ENCODE data around the gene TRPM7. TPM values are rescaled to one million over a fixed set of nuclear protein-coding genes. Genes with fewer than 3 reads are reported as not detected.

The TRPM7 gene
- total and polyA plus RNA-seq, 2 of the 13 experiments (the other 11 are each of a cell fraction or from before 2014, with no cell fraction given), result 11.0 to 36.0 TPM

DNA sequence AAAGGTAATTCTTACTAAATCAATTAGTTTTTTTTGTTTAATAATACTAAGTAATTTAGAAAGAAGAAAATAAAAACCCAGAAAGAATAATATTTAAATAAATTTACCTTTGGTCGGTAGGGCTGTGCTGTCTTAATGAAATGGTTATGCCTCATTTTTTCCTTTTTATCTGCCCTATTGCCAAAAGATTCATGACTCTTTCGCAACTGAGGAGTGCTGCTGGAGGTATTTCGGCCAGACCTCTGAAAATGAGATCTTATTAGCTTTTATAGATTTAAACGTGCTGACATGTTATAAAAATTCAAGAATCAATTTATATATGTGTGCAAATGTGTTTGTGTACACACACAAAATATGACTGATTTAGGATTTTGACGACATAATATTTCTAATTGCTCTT lies 73.0 kb downstream of the TRPM7 start:
- ATAC-seq, result no peak
- ChIA-PET CTCF (ENCODE audit: low intra/inter-chr PET ratio, low total read pairs) (no interaction called here), POLR2A (no interaction called here)
- Histone ChIP-seq H3K79me2 (ENCODE audit: insufficient read depth, low read length) (no peaks in the 10 kb centered on the region), H3K9ac (ENCODE audit: insufficient read depth, low read depth, low read length) (no peak overlapping the region), H3K4me1 (ENCODE audit: insufficient read depth, low read length) (no peaks in the 10 kb centered on the region), H3K4me3 (replicated peaks in 1 of 3; ENCODE audit: insufficient read depth in 1 of 3, low read depth in 2 of 3, low read length in 3 of 3) (no peak overlapping the region), H3K27ac (ENCODE audit: extremely low read length, insufficient read depth, low read length) (no peak overlapping the region), H3K36me3 (replicated peaks in 1 of 2; ENCODE audit: control insufficient read depth in 1 of 2, insufficient read depth in 2 of 2, low read length in 2 of 2) (peaks cover 3 to 31% of the 10 kb centered on the region in 2 experiments; a peak in 4 of 5 replicates), H4K20me1 (ENCODE audit: insufficient read depth, low read length) (no peaks in the 10 kb centered on the region), H3K27me3 (ENCODE audit: control insufficient read depth in 1 of 2, insufficient read depth in 2 of 2, low read length in 2 of 2) (no peaks in the 10 kb centered on the region), H2AFZ (ENCODE audit: low read length) (no peak overlapping the region), H3K9me3 (ENCODE audit: low read length) (no peaks in the 10 kb centered on the region), H3K4me2 (ENCODE audit: low read depth, low read length) (no peak overlapping the region)
- FAIRE-seq, result no peak
- no peak for TF ChIP-seq U2AF1 (optimal IDR thresholded peaks at IDR 0.05; ENCODE audit: low read depth, low read length)
- TF ChIP-seq MAFK (conservative IDR thresholded peaks at IDR 0.05 in 1 of 2, IDR thresholded peaks at IDR 0.05 in 1 of 2; ENCODE audit: low read length in 2 of 2), result 0 out of 4 replicates have a peak, but pooled peaks of 1 of the 2 experiments have one; percentile 23
- no peak for TF ChIP-seq ZFP82 (CRISPR knock-in tag; IDR thresholded peaks at IDR 0.05; ENCODE audit: borderline replicate concordance)
- peak; percentile 20; the same call in 1 of the 2 replicates for TF ChIP-seq CEBPB (IDR thresholded peaks at IDR 0.05; ENCODE audit: borderline replicate concordance, low read depth, low read length)
- TF ChIP-seq SRSF4 (IDR thresholded peaks at IDR 0.05; ENCODE audit: low read depth, low read length, poor library complexity, severe bottlenecking), result no peak
- no peak for TF ChIP-seq MLLT10 (CRISPR knock-in tag; IDR thresholded peaks at IDR 0.05)
- TF ChIP-seq KDM6A (CRISPR knock-in tag; IDR thresholded peaks at IDR 0.05; ENCODE audit: low read depth), result no peak
- no peak for TF ChIP-seq RFX1 (IDR thresholded peaks at IDR 0.05)
- TF ChIP-seq ZNF75D (CRISPR knock-in tag; IDR thresholded peaks at IDR 0.05; ENCODE audit: borderline replicate concordance), result no peak
- no peak for TF ChIP-seq YEATS4 (CRISPR knock-in tag; IDR thresholded peaks at IDR 0.05; ENCODE audit: borderline replicate concordance)
- peak; percentile 36; the same call in 1 of the 2 replicates for TF ChIP-seq MAFF (IDR thresholded peaks at IDR 0.05; ENCODE audit: low read depth, low read length)
- TF ChIP-seq ZBTB20 (CRISPR knock-in tag; IDR thresholded peaks at IDR 0.05; ENCODE audit: borderline replicate concordance, low read depth), result no peak
- no peak for TF ChIP-seq ZNF792 (CRISPR knock-in tag; IDR thresholded peaks at IDR 0.05)
- no peak for TF ChIP-seq TFDP2 (CRISPR knock-in tag; IDR thresholded peaks at IDR 0.05)
- TF ChIP-seq, protein P1, sequence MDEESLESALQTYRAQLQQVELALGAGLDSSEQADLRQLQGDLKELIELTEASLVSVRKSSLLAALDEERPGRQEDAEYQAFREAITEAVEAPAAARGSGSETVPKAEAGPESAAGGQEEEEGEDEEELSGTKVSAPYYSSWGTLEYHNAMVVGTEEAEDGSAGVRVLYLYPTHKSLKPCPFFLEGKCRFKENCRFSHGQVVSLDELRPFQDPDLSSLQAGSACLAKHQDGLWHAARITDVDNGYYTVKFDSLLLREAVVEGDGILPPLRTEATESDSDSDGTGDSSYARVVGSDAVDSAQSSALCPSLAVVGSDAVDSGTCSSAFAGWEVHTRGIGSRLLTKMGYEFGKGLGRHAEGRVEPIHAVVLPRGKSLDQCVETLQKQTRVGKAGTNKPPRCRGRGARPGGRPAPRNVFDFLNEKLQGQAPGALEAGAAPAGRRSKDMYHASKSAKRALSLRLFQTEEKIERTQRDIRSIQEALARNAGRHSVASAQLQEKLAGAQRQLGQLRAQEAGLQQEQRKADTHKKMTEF (CRISPR knock-in tag; IDR thresholded peaks at IDR 0.05), result no peak
- TF ChIP-seq EED (CRISPR knock-in tag; IDR thresholded peaks at IDR 0.05), result no peak
- TF ChIP-seq ZNF552 (CRISPR knock-in tag; IDR thresholded peaks at IDR 0.05; ENCODE audit: borderline replicate concordance), result no peak
- TF ChIP-seq REST (IDR thresholded peaks at IDR 0.05; ENCODE audit: borderline replicate concordance in 1 of 2, low read depth in 1 of 2, low read length in 2 of 2), result no peak
- no peak for TF ChIP-seq ZNF672 (CRISPR knock-in tag; IDR thresholded peaks at IDR 0.05)
- TF ChIP-seq GFI1 (CRISPR knock-in tag; IDR thresholded peaks at IDR 0.05; ENCODE audit: borderline replicate concordance), result no peak
- in situ Hi-C loops (cut with HindIII; ENCODE audit: extremely low pct_ligation_motif_present, low pct_unique_long_range_greater_than_20kb) (no loop called here), intact Hi-C loops (cut with micrococcal nuclease; ENCODE audit: unreplicated experiment) (no loop called here)
- no TSS peak for BruUV-seq (replicated peaks)
- no peak for DNase-seq (ENCODE audit: low spot score)
- WGBS (ENCODE audit: low lambda C conversion rate), result 96% methylated on average over 5 of the region's 5 CpGs
